ENCODE results near the gene SLC22A5. TPM values are rescaled to one million over a fixed set of nuclear protein-coding genes. Genes with fewer than 3 reads are reported as not detected.

SLC22A5 gene
- total RNA-seq, 2 donors from 2014 or later = 26.0 to 38.6 TPM

DNA sequence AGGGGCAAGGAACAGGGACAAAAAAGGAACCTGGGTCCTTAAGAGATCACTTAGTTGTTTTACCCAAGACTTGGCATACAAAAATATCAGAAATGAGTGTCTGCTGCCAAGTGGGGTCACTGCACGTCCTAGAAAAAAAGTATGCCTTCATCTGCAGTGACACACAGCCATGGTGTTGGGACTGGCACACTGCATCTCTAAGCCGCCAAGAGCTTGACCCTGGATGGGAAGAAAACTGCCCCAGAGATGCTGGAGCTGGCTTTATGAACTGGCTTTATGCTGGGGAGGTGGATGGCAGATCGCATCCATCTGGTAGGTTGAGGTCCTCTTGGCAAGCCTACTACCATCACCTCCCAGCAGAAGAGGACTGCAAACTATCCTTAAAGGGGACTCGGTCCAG lies 69.4 kb downstream of the SLC22A5 start:
- Histone ChIP-seq H3K9me3 (no peaks in the 10 kb centered on the region), H3K36me3 (no peaks in the 10 kb centered on the region), H3K4me3 (no peak overlapping the region), H3K4me1 (peaks cover 8% of the 10 kb centered on the region), H3K27ac (peak overlapping the region; percentile 60), H3K9ac (ENCODE audit: low read depth in 2 of 2, low read length in 2 of 2) (peak overlapping the region in 1 of 2 donors; percentile 35), H3K27me3 (no peaks in the 10 kb centered on the region)
- TF ChIP-seq, protein P1, sequence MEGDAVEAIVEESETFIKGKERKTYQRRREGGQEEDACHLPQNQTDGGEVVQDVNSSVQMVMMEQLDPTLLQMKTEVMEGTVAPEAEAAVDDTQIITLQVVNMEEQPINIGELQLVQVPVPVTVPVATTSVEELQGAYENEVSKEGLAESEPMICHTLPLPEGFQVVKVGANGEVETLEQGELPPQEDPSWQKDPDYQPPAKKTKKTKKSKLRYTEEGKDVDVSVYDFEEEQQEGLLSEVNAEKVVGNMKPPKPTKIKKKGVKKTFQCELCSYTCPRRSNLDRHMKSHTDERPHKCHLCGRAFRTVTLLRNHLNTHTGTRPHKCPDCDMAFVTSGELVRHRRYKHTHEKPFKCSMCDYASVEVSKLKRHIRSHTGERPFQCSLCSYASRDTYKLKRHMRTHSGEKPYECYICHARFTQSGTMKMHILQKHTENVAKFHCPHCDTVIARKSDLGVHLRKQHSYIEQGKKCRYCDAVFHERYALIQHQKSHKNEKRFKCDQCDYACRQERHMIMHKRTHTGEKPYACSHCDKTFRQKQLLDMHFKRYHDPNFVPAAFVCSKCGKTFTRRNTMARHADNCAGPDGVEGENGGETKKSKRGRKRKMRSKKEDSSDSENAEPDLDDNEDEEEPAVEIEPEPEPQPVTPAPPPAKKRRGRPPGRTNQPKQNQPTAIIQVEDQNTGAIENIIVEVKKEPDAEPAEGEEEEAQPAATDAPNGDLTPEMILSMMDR (IDR thresholded peaks at IDR 0.05) = no peak
- DNase-seq = no peak
- intact Hi-C loops (cut with DNase I) = no loop called here

- H3K9me3 ChIP-seq = no peaks in the 10 kb centered on the region
- TF ChIP-seq, protein P1 (IDR thresholded peaks at IDR 0.05) = no peak
- H3K4me3 ChIP-seq = no peak overlapping the region
- intact Hi-C loops (cut with DNase I) = no loop called here
- H3K36me3 ChIP-seq = no peaks in the 10 kb centered on the region
- H3K27ac ChIP-seq = peak overlapping the region; percentile 60
- no peaks in the 10 kb centered on the region for H3K27me3 ChIP-seq
- no peak overlapping the region for H3K9ac ChIP-seq (ENCODE audit: low read depth in 2 of 2, low read length in 2 of 2)
- peaks cover 5% of the 10 kb centered on the region for H3K4me1 ChIP-seq
- DNase-seq = no peak
These were observed 70.1 kb downstream of the SLC22A5 start for GRCh38 chr5:132439521-132440089.

GRCh38 chr5:132444061-132444460 lies 74.6 kb downstream of the SLC22A5 start:
- TF ChIP-seq, protein P1 (IDR thresholded peaks at IDR 0.05) = no peak
- intact Hi-C loops (cut with DNase I) = no loop called here
- H3K4me3 ChIP-seq = no peak overlapping the region
- no peak overlapping the region for H3K27ac ChIP-seq
- no peak for DNase-seq
- H3K9me3 ChIP-seq = no peaks in the 10 kb centered on the region
- H3K36me3 ChIP-seq = no peaks in the 10 kb centered on the region
- no peak overlapping the region for H3K9ac ChIP-seq (ENCODE audit: low read depth in 2 of 2, low read length in 2 of 2)
- no peaks in the 10 kb centered on the region for H3K27me3 ChIP-seq
- peaks cover 12% of the 10 kb centered on the region for H3K4me1 ChIP-seq

Small RNA genes within 50 kb of the gene (microRNA-seq; reads per million reads assigned to microRNA genes)
- not detected for gene MIR3936

Other genes with a start within 250 kb of the SLC22A5 start
- 10 to 100 TPM; 53.7 to 79.6 TPM for gene P4HA2, start 141.9 kb upstream of the SLC22A5 start, total RNA-seq
- gene PDLIM4, start 112.0 kb upstream of the SLC22A5 start, total RNA-seq = 10 to 100 TPM in 1 of 2 donors, 1 to 10 TPM in 1; 2.3 to 14.3 TPM
- 1 to 10 TPM; 1.3 to 8.3 TPM for gene SLC22A4, start 75.3 kb upstream of the SLC22A5 start, total RNA-seq
- gene IRF1, start 121.1 kb downstream of the SLC22A5 start, total RNA-seq = 10 to 100 TPM; 59.7 to 87.8 TPM
- not detected for gene IL5, start 173.8 kb downstream of the SLC22A5 start, total RNA-seq
- 10 to 100 TPM; 29.5 to 37.0 TPM for gene RAD50, start 187.3 kb downstream of the SLC22A5 start, total RNA-seq